GM21723 (cell line): ENCODE data around the gene PRKCH.
"Not testable (repeated sequence)": the region's sequence is repeated elsewhere in the genome, so short reads cannot be mapped to it uniquely, and the experiment has no call there.

Experiments used
- ATAC-seq: cut with Tn5 transposase; IDR thresholded peaks from one replicate; pipeline ENCODE4 v1.9.1; 2021; ENCODE audit warnings: mild to moderate bottlenecking, moderate library complexity; ENCODE audit not compliant: unreplicated experiment

PRKCH gene

DNA sequence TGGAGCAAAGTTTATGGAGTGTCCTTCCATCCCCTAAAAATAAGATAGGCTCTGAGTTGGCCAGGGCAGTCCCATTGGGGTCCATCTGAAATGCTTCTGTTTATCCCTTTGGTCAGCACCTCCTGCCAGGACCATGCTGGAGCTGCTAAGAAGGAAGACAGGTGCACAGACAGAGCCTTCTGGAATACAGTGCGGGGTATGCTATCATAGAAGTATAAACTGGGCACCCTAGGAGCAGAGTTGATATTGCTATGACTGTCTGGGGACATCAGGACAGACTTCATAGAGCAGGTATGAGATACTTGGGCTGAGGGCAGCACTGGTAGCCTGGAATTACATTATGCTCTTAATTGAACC lies 203.5 kb downstream of the PRKCH start:
- peak; percentile 6 for ATAC-seq

DNA sequence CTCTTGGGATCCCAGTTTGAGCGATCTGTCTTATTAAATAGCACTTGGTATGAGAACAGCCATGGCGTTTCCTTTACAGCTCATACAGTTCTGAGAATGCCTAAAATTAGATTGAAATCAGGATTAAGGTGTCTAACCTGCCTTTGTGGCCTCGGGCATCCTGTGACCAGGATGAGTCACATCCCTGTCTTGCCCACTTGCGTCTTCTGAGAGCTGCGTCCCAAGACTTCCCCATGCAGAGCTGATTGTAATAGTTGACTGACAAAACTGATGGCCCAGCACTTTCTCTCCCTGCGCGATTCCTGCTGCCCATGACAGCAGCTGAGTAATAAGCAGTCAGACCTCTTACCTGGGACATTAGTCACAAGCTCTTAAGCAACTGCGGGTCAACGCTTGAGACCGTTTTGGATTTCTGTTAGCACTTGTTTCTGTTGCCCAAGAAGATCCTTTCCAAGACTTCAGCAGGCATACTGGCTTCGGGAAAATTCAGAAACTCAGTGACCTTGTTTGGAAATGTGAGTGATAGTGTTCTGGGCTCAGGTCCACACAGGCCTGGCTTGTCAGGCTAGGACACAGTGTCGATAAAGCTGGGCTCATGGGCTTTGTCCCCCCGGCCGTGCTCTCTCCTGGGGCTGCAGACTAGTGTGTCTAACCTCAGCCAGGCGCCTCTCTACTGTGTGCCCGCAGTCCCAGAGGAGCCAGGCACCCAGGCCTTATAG lies 204.1 kb downstream of the PRKCH start:
- ATAC-seq = peak; percentile 88

DNA sequence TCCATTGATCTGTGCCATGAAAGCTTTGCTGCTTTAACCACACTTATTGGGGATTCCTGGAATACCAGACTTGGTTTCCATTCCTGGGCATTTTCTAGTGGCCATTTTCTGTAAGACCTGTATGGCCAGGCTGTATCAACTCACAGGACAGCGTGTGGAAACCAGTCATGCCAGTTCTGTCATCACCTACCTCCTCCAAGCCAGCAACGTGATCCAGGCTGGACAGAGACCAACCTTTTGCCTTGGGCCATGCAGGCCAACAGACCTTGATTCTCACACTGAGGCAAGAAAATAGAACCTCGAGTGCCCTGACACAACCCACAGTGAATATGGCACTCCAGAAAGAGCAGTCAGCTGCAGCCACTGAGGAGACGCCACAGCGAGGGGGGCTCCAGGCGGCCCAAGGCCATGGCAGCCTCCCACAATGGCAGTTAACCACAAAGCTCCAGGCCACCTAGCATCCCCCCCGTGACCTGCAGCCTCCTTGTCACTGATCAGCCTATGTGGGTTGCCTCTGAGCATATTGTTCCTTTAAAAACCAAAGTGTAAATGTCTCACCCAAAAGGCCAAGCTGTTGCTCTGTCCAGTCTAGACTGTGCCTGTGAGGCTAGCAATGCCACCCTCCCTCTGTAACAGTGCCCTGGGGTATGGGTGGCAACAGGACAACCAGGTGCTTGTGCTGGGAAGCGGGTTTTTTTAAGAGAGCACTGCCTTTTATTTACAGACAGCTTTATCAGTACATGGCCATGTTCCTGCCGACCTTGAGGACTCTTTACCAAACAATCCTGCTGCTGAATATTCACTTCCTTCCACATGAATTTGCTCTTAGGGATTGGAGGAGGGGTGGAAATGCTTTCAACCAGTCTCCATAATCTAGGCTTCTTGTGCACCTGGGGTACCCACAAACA lies 205.3 kb downstream of the PRKCH start:
- no peak for ATAC-seq

DNA sequence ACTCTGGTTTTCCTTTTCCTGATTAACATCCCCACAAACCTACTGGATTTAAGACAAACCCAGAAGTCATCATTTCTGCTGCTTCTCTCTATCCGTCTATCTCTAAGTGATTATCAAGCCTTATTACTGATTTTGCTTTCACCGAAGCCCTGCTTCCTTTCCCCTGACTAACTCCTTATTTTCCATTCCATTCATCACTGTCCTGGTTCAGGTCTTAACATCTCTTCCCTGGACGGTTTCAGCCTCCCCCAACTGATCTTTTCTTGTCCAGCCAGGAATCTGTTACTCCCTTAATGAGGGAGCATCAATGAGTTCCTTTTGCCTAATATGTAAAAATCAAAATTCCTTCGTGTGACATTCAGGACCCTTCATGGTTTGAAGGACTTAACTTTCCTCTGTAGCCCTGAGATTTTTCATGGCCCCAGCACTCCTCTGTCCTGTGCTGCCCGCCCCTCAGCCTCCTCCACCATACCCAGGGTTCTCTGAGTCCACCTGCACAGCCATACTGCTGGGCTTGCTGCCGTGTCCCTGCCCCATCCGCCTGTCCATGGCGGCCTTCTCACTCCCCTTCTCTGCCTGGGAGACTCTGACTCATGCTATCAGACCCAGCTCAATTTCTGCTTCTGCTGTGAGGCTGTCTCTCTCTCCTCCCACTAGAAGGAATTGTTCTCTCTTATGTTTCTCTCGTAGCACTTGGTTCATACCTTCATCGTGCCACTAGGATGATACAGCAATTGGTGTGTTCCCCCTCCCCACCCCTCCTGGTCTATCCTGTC lies 206.1 kb downstream of the PRKCH start:
- ATAC-seq = no peak

DNA sequence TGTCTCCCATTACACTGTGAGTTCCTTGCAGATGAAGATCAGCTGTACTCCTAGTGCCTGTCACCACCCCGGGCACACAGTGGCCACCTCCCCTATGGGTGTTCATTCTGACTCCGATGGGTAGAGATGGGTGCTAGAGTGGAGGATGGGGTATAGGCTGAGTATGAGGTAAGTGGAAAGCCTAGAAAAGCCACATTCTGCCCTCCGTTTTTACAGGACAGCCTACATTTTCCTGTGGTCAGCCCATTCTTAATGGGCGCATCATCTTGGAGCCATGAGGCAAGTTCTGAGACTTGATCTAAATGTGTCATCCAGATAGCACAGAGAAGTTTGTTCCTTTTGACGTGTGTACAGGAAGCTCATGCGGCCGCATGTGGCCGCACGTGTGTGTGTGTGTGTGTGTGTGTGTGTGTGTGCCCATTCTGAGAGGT lies 207.2 kb downstream of the PRKCH start:
- no peak for ATAC-seq

DNA sequence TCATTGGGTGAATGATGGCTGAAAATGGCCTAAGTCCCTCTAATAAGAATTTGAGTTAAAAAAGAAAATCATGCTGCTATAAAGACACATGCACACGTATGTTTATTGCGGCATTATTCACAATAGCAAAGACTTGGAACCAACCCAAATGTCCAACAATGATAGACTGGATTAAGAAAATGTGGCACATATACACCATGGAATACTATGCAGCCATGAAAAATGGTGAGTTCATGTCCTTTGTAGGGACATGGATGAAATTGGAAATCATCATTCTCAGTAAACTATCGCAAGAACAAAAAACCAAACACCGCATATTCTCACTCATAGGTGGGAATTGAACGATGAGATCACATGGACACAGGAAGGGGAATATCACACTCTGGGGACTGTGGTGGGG lies 208.0 kb downstream of the PRKCH start:
- not testable (repeated sequence) for ATAC-seq

DNA sequence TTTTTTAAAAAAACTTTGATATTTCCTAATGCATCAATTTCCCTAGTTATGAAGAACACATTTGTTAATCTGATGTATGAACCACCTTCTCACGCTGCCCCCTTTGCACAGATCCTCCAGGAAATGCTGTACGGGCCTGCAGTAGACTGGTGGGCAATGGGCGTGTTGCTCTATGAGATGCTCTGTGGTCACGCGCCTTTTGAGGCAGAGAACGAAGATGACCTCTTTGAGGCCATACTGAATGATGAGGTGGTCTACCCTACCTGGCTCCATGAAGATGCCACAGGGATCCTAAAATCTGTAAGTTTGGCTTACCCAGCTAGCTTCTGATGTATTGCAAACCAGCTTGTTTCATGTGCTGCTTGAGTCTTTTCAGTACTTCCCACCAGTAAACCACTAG lies 208.9 kb downstream of the PRKCH start:
- no peak for ATAC-seq

DNA sequence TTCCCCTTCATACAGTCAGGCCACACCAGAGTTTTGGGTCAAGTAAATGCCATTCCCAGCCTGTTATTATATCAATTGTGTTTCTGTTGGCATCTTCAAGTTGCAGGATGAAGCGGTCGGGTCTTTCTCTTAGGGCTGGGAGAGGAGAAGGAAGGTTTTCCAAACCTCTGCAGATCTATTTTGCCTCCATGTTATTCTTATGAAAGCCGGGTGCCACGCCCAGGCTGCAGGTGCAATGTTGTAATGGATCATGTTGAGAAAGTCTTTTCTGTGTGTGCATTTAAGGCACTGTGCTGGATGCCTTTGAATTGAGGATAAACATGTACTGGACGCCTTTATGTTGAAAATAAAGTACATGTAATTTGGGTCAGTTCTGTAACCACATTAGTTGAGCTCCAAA lies 209.5 kb downstream of the PRKCH start:
- ATAC-seq = no peak

DNA sequence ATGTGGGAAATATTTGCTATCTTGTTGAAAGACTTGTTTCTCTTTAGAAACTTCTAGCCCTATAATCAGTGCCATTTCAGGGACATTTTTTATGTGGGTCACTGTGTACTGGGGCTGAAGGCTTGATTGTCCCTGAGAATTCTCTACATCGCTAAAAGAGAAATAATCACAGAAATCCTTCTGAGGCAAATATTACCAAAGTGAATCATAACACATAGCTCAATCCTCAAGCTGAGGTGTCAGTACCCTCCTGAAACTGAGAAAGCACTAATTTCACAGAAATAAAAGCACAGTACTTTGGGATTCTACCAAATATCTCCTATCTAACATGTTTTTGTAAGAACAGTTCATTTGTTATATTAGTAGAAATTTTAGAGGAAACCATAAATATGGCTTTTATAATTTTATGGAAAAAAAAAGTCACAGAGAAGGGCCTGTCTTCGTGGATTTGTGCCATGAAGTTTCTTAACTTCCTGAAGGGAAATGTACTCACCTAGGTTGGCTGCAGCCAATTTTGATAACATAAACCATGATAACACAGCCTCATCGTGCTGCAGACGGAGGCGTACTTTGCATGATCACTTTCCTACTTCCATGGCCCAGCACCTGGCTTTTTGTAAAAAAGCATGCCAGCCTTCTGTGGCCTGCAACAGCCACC lies 210.2 kb downstream of the PRKCH start:
- ATAC-seq = no peak

DNA sequence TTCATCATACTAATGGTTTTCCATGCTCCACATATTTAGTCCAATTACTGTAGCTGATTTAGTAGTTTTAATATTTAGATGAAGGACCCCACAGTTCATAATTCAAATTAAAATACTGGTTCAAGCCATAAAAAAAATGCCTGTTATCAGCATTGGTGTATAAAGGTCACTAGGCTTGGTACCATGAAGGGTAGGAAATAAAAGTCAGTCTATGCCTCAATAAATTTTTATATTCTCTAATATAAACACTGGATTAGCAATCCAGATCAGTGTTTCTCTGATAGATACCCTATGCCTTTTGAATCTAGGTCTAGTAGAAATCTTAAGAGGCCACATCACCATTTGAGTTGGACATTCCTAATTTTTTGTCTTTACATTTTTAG lies 210.7 kb downstream of the PRKCH start:
- no peak for ATAC-seq

DNA sequence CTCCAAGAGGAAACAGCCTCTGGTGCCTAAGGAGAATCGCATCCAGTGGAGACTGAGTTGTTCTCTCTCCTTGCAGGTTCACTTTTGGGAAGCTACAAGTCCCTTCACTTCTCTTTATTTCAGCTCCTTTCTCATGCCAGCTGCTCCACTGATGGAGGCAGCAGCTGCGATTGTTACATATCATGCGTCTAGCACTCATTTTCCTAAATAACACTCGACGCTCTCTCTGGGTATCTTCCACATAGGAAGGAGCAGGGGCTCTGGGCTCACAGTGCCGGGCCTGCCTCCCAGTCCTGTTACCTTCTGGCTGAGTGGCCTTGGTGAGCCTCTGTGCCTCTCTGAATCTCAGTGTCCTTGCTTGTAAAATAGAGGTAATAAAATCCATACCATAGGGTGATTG lies 211.4 kb downstream of the PRKCH start:
- no peak for ATAC-seq

DNA sequence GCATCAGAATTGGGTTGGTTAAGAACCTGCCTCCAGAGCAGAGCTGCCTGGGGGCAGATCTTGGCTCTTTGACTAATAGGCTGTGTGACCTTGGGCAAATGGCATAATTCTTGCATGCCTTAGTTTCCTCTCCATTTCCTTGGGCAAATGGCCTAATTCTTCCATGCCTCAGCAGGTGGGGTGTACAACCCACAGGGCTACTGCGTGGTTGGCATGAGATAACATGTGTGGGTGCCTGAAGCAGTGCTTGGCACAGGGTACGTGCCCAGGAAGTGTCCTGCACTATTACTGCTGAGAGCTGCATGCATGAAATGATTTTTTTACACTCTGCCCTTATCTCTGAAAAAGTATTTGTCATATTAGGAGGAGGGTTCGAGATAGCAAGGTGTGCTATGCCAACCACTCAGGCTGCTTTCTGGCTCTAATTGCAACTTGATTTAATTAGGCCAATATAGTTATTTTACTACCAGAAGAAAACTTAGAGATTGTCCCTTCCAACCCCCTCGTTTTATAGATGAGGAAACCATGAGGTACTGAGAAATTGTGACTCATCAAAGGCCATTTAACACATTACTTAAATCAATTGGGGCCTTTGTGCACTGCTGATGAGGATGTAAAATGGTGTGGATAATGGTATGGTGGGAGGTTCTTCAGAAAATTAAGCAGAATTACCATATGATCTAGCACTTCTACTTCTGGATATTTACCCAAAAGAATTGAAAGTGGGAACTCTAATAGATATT lies 212.3 kb downstream of the PRKCH start:
- ATAC-seq = no peak

DNA sequence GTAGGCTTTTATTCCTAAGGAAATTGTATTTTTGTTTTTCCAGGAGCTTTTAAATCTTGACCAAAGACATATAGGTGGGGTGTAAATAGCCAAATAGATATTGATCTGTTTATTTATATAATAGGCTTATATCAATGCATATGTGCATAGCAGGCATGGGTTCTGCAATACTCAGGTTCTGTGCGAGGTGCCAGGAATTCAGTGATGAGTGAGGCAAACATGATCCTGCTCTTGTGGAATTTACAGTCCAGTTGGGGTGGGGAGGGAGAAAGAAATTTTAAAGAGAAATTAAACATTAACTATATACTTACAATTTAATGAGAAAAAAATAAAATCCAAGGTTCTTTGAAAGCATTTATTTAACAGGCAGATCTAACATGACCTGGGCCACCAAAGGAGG lies 213.7 kb downstream of the PRKCH start:
- no peak for ATAC-seq

DNA sequence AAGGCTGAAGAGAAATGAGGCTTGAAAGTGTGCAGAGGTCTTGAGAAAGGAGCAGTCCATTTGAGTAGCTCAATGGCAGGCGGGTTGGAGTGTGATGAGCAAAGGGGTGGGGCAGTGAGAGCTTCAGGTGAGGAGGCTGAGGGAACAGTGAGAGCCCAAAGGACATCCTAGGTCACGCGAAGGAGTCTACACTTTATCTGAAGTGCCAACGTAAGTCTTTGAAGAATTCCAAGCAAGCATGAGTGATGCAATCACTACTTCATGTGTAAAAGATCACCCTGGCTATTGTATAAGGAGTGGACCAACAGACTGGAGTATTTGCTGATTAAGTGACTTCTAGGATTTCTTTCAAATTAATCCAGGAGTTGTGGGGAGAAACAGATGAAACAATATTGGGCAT lies 214.1 kb downstream of the PRKCH start:
- ATAC-seq = no peak

DNA sequence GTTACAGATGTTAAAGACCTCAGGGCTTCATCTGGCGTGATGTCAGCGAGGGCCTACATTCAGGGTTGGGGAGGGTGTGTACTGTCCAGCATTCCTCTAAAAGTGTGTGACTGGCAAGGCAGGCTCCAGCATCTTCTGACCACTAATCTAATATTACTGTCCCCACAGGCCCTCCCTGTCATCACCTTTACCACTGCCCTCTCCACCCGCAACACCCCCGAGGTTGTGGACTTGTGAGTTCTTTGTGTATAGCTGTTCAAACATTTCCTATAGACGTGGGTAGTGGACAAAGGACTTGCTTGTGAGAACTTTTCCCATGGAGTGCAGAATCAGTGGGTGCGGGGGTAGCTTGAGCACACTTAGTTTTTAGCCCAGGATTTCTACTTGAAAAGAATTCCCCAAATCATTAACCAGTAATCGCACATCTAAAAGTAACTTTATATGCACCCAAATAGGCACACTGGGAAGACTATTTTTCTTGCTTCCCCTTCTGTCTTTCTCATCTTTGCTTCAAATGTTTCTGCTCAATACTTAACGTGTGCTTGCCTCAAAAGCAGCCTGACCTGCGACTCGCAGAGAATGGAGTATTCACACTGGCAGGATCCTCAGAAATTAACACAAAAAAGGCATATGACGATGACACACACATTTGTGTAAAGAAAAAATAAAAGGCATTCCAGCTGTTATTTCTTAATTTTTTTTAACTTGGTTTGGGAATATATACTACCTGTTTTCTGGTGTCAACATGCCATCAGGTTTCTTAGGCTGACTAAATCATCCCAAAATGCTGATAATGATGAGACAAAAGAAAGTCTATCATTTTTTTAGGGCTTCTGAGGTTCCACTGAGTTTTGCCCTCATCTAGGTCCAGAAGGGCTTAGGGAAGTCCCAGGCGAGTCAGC lies 215.5 kb downstream of the PRKCH start:
- ATAC-seq = no peak

DNA sequence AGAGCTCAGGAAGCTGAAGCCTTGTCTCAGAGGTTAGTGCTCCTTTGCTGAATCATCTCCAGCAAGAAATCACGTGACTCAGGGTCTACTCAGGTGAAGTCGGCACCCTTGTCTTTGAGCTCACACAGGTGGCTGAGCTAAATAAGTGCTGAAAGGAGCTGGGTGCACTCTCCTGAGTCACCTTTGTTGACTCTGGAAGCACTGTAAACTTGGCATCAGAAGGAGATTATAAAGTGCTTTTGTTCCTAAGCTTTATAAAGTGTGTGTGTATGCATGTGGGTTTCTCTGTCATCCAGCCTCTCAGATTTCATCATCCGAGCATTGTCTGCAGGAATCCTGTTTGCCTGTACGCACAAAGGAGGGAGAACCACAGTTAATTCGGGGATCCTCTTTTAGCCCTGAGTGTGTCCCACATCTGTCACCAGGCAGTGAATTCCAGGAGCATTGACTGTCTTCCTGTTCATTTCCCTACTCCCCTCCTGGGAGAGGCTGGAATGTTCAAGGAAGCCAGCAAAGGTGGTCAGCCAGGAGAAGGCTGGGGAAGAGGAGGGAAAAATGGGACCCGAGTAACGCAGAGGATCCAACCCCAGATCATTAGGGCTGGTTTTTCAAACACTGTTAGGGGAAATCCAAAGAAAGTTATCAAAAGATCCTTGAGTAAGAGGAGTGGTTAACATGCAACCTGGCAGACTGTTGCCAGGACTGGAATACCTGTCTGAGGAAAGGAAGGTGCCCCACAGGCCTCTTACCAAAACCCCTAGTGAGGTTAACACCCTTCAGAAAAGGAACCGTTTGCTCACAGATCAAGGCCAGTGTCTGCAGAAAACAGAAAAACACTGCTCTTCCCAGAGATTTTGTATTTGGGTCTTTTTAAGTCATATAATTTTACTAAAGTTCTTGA lies 216.4 kb downstream of the PRKCH start:
- peak; percentile 75 for ATAC-seq

DNA sequence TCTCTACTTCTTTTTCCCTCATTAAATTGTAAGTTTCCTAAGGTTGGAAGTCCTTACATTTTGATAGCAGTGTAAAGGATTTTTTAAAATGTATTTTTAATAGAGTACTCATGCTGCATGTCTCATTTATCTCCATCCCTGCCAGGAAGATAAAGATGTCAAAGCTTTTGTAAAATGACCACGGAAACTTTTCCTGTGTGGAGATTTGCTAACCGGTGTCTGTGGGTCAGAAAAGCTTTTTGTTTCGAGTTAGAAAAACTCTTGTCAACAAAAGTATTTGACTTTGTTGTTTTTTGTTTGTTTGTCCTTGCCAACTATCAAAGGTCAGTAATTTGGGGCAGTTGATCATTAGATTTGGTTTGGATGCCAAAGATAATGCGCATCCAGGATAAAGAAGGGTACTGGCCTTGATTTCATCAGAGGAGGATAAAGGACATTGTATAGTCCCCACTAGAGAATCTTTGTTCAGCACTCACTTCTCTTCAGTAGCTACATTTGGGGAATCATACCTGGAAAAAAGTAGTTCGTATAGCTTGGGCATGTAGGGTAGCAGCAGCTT lies 217.2 kb downstream of the PRKCH start:
- ATAC-seq = no peak

DNA sequence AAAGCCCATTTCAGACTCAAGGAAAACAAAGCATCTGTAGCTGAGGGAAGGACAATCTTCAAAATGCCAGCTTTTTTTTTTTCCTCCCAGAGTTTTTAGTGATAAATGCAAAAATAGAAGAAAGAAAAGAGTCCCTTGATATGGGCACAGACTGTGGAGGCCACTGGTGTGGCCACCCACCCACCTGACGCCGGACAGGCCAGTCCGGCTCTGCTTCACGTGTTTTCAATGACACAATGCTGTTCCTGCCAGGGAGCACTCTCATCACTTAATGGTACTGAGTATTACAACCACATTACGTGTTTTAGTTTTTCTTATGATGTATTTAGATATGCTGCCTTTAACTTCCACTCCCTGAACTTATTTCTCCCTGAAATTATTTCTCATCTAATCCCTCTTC lies 218.3 kb downstream of the PRKCH start:
- ATAC-seq = no peak
